HepG2 (cell line): ENCODE data around the gene UST. TPM values are rescaled to one million over a fixed set of nuclear protein-coding genes. Genes with fewer than 3 reads are reported as not detected.

Source experiments
- LRRFIP1 ChIP-seq: sonication (generic); formaldehyde crosslinking; conservative IDR thresholded peaks from 2 replicates; pipeline ENCODE4 v1.4.0; 2020; ENCODE audit warnings: missing genetic modification reagents
- MIXL1 ChIP-seq: IDR thresholded peaks from 2 replicates; pipeline ENCODE4 v1.6.1; 2016
- PAWR ChIP-seq: sonication (generic); formaldehyde crosslinking; IDR thresholded peaks from 2 replicates; pipeline ENCODE4 v1.4.0; 2020; ENCODE audit warnings: missing genetic modification reagents, mild to moderate bottlenecking, borderline replicate concordance
- PREB ChIP-seq: sonication (generic); formaldehyde crosslinking; IDR thresholded peaks from 2 replicates; pipeline ENCODE4 v1.4.0; 2020; ENCODE audit warnings: missing genetic modification reagents
- RFX1 ChIP-seq: fragments of 450-650 bp; IDR thresholded peaks from 2 replicates; pipeline ENCODE4 v1.6.1; 2017
- ZBTB34 ChIP-seq: sonication (generic); formaldehyde crosslinking; IDR thresholded peaks from 2 replicates; pipeline ENCODE4 v1.8.0; 2022; ENCODE audit warnings: mild to moderate bottlenecking, missing genetic modification reagents
- ZKSCAN8 ChIP-seq: IDR thresholded peaks from 2 replicates; pipeline ENCODE4 v1.6.1; 2016; ENCODE audit warnings: borderline replicate concordance, missing genetic modification reagents, missing compliant biosample characterization
- ZNF160 ChIP-seq: sonication (generic); formaldehyde crosslinking; IDR thresholded peaks from 2 replicates; pipeline ENCODE4 v1.8.0; 2022; ENCODE audit warnings: mild to moderate bottlenecking, inconsistent platforms, missing genetic modification reagents
- ZNF512 ChIP-seq: sonication (generic); formaldehyde crosslinking; IDR thresholded peaks from 2 replicates; pipeline ENCODE4 v1.4.0; 2020; ENCODE audit warnings: mild to moderate bottlenecking, missing genetic modification reagents
- ZNF678 ChIP-seq: sonication (generic); formaldehyde crosslinking; IDR thresholded peaks from 2 replicates; pipeline ENCODE4 v1.4.0; 2020; ENCODE audit warnings: mild to moderate bottlenecking, missing genetic modification reagents
- ZNF766 ChIP-seq: sonication (generic); formaldehyde crosslinking; IDR thresholded peaks from 2 replicates; pipeline ENCODE4 v1.5.0; 2020; ENCODE audit warnings: missing genetic modification reagents, borderline replicate concordance
- ZNF83 ChIP-seq: sonication (generic); formaldehyde crosslinking; IDR thresholded peaks from 2 replicates; pipeline ENCODE4 v1.4.0; 2020; ENCODE audit warnings: missing genetic modification reagents, mild to moderate bottlenecking, borderline replicate concordance
- ZSCAN20 ChIP-seq: sonication (generic); formaldehyde crosslinking; IDR thresholded peaks from 2 replicates; pipeline ENCODE4 v1.4.0; 2020; ENCODE audit warnings: missing genetic modification reagents, mild to moderate bottlenecking, borderline replicate concordance
- ZSCAN9 ChIP-seq: IDR thresholded peaks from 2 replicates; pipeline ENCODE4 v1.6.1; 2016; ENCODE audit warnings: borderline replicate concordance
- polyA plus RNA-seq, 8 experiments: library from polyadenylated mRNA; depleted of rRNA in 3 of 8; stranded (reverse) in 7 of 8; unstranded in 1 of 8; fragments of >200 nt; fragmentation: Illumina TruSeq in 4 of 8; extraction: Trizol in 4 of 8; gene quantifications; 2 replicates each; pipeline versions ENCODE4 v1.2.1 to v1.2.3, GENCODE V29; 2011 to 2016; ENCODE audit warnings: low read depth in 4 of 8, missing spikeins in 1 of 8, mixed read lengths in 1 of 8; ENCODE audit not compliant: insufficient read depth in 1 of 8
- total RNA-seq, 5 experiments: library from RNA; depleted of rRNA; stranded (reverse); fragments of >200 nt; fragmentation: Illumina TruSeq; extraction: Trizol; gene quantifications; 2 replicates each; pipeline ENCODE4 v1.2.3, GENCODE V29; 2016; ENCODE audit warnings: low read depth in 1 of 5

The UST gene
- total and polyA plus RNA-seq, 2 of the 13 experiments (the other 11 are each of a cell fraction or from before 2014, with no cell fraction given): 0.27 TPM; not detected in 1

- no peak for TF ChIP-seq ZBTB34 (CRISPR knock-in tag)
- TF ChIP-seq ZKSCAN8: no peak
- no peak for TF ChIP-seq ZNF766 (CRISPR knock-in tag)
- TF ChIP-seq ZNF160 (CRISPR knock-in tag): no peak
- TF ChIP-seq ZNF512 (CRISPR knock-in tag): no peak
- TF ChIP-seq ZSCAN20: no peak
- TF ChIP-seq PAWR (CRISPR knock-in tag): no peak
- no peak for TF ChIP-seq ZNF678 (CRISPR knock-in tag)
- no peak for TF ChIP-seq LRRFIP1 (CRISPR knock-in tag)
- TF ChIP-seq ZSCAN9 (CRISPR knock-in tag): no peak
- TF ChIP-seq RFX1: no peak
- no peak for TF ChIP-seq ZNF83 (CRISPR knock-in tag)
- no peak for TF ChIP-seq MIXL1 (CRISPR knock-in tag)
- TF ChIP-seq PREB (CRISPR knock-in tag): no peak
Measured at GRCh38 chr6:148962854-148963515, 216.2 kb downstream of the UST start (continued).
